GM19240 (cell line): ENCODE results near the gene INF2.

Source experiments
- DNase-seq: peaks from one replicate; pipeline ENCODE4 v3.0.0; 2011; ENCODE audit warnings: low spot score; ENCODE audit not compliant: insufficient read length

Gene INF2

DNA sequence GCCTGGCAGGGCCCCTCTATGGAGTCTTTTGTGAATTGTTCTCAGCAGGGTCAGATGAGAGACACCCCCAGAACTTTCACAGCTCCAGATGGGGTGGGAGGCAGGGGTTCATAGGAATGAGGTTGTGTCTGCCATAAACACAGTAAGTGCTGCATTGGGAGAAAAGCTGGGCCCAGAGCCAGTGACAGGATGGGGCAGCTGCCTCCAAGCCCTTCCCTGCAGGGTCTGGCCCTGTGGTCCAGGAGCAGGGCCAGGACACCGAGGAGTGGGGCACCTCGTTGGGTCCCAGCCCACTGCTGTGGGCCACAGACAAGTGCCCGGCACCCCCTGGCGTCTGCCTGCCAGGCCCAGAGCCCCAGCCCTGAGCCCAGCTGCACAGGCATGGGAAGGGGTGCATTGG lies 13.3 kb downstream of the INF2 start:
- DNase-seq: no peak

DNA sequence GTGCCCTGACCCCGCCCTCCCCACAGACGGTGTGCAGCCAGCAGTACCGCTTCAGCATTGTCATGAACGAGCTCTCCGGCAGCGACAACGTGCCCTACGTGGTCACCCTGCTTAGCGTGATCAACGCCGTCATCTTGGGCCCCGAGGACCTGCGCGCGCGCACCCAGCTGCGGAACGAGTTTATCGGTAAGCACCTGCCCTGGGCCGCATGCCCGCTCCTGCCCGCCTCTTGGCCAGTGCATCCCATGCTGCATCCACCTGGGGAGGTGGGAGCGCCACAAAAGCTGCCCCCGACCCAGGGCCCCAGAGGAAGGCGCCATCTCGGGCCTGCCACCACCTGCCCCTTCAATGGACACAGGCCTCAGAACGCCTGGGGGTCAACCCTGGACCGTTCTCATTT lies 13.9 kb downstream of the INF2 start:
- DNase-seq: no peak

DNA sequence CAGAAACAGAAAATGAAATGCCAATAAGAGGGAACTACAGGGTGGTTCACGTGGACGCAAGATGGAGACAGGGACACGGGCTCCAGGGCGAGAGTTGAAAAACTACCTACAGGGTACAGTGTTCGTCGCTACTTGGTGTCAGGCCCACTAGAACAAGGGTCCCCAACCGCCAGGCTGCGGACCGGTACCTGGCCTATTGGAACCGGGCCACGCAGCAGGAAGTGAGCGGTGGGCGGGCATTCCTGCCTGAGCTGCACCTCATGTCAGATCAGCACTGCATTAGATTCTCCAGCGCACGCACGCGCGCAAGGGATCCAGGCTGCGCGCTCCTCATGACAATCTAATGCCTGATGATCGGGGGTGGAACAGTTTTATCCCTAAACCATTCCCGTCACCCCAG lies 14.8 kb downstream of the INF2 start:
- no peak for DNase-seq

DNA sequence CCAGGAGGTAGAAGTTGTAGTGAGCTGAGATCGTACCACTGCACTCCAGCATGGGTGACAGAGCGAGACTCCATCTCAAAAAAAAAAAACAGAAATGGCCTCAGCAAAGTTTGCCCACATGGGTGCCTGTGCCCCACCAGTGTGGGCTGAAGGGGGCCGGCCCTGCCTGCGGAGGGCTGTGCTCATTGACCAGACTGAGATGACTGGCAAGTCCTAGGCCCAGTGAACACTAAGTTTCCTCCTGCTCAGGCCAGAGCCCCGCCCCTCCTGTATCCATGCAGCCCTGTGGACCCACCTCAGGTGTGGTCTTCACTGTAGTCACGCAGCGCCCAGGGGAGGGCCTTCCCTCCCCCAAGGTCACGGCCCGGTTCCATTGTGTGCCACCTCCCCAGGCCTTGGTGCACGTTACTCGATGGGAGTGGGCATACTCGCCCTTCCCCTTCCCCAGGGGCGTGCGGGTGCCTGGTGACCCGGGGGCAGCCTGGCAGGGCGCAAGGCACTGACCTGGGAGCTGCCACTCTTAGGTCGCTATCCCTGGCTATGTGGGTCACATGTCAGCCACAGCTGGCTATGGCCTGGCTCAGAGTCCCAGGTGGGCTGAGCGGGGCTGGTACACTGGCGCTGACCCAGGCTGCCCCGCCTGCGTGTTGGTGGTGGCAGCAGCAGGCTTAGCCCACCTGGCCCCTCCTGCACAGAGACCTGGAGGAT lies 16.1 kb downstream of the INF2 start:
- DNase-seq: no peak

DNA sequence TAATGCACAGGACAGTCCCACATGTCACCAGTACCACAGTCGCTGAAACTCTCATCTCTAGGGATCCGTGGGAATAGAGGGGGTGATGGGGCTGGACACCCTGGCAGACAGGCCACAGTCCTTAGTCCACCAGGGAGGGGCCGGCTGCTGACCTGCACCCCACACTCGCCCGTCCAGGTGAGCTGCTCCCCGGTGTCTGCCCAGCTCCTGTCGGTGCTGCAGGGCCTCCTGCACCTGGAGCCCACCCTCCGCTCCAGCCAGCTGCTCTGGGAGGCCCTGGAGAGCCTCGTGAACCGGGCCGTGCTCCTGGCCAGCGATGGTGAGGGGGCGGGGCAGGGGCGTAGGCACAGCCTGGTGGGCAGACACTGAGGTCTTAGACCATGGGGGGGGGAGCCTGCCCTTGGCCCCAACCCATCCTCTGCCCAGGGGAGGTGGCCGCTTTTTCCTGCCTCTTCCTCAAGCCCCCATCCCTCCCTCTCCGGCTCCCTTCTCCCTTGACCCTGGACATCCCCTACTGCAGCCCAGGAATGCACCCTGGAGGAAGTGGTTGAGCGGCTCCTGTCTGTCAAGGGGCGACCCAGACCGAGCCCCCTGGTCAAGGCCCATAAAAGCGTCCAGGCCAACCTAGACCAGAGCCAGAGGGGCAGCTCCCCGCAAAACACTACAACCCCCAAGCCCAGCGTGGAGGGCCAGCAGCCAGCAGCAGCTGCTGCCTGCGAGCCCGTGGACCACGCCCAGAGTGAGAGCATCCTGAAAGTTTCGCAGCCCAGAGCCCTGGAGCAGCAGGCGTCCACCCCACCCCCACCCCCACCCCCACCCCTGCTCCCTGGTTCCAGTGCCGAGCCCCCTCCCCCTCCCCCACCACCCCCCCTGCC lies 17.6 kb downstream of the INF2 start:
- no peak for DNase-seq

DNA sequence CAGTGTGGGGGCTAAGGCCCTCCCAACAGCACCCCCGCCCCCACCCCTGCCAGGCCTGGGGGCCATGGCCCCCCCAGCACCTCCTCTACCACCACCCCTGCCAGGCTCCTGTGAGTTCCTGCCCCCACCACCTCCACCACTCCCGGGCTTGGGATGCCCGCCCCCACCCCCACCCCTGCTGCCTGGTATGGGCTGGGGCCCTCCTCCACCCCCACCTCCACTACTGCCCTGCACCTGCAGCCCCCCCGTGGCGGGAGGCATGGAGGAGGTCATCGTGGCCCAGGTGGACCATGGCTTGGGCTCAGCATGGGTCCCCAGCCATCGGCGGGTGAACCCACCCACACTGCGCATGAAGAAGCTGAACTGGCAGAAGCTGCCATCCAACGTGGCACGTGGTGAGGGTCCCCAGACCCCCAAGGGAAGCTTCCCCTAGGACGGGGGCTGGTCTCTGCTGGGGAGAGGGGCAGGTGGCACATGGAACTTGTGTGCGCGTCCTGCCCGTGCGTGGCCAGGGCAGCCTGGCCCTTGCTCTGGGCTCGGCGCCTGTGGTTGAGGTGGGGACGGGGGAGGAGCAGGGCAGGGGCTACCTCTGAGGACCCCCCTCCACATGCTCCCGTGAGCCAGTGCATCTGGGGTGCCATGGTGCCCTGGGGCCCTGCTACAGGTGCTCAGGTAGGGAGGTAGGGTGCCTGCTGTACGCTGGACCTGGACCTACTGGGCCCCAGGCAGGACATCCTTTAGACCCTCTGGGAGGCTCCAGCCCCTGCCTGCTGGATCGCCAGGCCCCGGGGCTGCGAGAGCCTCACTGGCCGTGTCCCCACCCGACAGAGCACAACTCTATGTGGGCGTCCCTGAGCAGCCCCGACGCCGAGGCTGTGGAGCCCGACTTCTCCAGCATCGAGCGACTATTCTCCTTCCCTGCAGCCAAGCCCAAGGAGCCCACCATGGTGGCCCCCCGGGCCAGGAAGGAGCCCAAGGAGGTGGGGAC lies 18.5 kb downstream of the INF2 start:
- no peak for DNase-seq

DNA sequence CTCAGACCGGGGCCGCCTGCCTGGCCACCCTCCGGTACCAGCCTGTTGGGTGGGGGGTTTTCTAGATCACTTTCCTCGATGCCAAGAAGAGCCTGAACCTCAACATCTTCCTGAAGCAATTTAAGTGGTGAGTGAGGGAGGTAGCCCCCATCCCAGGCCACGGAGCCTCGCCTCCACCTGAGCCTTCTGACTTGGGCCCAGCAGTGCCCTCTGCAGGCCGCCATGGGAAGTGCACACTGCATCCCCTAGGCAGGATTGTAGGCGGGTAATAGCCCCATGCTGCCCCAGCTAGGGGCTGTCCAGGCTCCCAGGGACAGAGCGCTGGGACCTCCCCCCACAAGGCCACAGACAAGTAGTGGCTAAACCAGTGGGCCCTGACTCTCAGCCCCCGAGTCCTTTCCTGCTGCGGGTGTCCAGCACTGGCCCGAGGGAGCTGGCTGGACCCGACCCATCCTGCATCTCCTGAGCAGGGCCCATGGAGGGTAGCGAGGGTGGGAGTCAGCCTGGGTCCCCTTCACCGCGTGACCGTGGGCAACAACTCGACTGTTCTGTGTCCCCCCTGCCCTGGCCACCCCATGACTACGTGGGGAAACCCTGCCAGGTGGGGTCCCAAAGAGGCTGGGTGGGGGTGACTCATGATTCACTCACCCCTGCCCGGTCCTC lies 19.3 kb downstream of the INF2 start:
- DNase-seq: peak; percentile 99

DNA sequence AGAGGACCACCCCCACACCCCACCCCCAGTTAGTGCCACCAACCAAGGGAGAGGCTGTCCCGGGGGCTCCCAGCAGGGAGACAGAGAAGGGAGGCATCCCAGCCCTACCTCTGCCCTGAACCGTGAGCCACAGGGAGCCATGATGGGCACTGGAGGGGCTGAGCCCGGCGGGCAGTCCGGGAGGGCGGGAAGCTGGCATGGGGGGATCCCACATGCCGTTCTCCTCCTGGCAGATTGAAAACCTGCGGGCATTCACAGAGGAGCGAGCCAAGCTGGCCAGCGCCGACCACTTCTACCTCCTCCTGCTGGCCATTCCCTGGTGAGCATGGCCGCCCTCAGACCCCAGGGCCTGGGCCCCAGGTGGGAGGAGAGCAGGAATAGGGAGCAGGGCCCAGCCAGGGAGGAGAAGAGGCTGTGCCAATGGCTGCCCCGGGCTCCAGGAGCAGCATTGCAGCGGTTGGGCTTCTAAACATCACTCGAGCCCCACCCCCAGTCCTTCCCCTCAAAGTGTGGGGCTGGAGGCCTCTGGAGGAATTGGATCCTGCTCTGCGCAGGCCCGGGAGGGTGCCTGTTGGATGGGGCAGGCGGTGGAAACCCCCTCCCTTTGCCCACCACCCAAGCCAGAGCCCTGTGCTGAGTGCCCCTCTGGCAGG lies 20.1 kb downstream of the INF2 start:
- DNase-seq: no peak

DNA sequence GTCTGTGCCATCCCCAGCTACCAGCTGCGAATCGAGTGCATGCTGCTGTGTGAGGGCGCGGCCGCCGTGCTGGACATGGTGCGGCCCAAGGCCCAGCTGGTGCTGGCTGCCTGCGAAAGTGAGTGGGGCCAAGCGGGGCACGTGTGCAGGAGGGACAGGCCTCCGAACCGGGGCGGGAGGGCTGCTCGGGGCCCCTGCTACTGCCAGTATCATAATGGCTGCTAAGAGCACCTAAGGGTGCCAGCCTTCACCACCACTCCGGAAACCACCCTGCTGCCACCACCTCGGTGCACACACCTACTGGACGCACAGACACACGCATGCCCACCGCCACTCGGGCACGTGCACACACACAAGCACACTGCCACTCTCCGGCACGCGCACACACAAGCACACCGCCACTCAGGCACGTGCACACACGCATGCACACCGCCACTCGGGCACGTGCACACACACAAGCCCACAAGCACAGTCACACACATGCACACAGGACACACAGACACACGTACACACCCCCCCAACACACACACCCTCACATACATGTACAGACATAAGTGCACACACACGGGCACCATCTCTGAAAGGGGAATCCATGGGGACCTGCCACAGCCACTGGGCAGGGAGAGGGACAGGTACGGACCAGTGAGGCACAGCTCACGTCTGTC lies 20.8 kb downstream of the INF2 start:
- no peak for DNase-seq

DNA sequence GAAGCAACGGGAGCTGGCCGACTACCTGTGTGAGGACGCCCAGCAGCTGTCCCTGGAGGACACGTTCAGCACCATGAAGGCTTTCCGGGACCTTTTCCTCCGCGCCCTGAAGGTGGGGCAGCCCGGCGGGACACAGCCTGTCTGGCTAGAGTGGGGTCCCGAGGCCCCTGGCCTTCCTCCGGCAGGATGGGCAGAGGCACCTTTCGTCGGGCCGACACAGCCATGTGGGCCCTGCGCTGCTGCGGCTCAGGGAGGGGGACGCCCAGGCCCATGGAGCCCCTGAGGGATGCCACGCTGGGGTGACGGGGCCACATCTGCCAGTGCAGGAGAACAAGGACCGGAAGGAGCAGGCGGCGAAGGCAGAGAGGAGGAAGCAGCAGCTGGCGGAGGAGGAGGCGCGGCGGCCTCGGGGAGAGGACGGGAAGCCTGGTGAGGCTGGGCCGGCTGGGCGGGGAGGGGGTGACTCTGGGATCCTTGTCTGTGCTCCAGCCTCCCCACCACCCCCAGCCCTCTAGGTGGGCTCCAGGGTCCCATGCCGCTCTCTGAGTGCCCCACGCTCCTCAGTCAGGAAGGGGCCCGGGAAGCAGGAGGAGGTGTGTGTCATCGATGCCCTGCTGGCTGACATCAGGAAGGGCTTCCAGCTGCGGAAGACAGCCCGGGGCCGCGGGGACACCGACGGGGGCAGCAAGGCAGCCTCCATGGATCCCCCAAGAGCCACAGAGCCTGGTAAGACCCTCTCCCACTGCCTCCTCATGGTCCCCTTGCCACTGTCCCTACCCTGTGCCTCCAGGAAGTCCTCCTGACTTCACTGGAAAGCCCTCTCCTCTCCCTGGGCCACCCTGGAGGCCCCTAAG lies 23.7 kb downstream of the INF2 start:
- no peak for DNase-seq

DNA sequence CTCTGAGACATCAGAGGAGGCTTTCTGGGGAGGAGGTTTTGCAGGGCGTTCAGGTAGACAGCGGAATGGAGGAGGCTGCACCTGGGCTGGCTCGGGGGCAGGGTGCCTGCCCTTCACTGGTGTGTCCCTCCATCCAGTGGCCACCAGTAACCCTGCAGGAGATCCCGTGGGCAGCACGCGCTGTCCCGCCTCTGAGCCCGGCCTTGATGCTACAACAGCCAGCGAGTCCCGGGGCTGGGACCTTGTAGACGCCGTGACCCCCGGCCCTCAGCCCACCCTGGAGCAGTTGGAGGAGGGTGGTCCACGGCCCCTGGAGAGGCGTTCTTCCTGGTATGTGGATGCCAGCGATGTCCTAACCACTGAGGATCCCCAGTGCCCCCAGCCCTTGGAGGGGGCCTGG lies 24.6 kb downstream of the INF2 start:
- no peak for DNase-seq

DNA sequence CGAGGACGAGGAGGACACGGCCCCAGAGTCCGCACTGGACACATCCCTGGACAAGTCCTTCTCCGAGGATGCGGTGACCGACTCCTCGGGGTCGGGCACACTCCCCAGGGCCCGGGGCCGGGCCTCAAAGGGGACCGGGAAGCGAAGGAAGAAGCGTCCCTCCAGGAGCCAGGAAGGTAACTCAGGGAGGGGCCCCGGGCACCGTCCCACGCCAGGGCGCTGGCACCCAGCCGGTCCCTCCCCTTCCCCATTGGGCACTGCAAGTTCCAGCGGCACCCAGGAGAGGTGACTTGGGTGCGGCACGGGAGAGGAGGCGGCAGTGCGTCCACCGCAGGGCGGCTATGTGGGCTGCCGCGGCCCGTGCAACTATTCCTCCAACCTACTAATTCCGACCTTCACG lies 25.3 kb downstream of the INF2 start:
- DNase-seq: no peak

DNA sequence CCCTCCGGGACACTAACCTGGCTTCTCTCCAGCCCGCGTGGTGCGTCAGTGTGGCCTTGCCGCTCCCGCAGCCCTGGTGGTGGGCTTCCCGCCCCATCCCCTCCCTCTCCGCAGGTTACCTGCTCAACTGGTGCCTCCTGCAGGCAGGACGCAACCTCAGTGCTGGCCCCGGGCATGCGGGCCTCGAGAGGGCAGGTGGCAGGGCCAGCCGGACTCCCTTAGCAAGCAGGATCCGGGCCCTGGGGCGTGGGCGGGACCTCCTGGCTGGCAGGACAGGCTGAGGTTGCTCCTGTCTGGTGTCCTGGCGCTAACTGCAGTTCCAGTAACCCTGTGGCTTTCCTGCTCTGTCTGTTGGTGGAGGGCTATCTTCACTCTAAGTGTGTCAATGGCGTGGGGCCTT lies 26.0 kb downstream of the INF2 start:
- DNase-seq: no peak

DNA sequence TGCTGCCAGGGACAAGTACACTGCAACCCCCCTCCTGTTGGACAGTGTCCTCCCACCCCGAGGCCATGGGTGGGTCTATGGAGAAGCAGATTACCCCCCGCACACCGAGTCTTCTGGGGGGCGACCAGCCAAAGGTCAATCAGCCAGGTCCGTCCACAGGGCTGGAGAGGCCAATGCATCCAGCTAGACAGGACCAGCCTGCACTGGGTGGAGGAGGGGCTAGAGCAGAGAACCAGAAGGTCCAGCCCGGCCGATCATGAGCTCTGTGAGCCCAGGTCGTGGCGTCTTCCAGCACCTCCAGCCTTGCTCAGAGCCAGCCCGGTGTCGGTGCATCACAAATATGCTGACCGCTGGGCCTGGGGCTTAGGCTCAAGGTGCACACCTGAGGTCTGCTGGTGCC lies 26.5 kb downstream of the INF2 start:
- no peak for DNase-seq

DNA sequence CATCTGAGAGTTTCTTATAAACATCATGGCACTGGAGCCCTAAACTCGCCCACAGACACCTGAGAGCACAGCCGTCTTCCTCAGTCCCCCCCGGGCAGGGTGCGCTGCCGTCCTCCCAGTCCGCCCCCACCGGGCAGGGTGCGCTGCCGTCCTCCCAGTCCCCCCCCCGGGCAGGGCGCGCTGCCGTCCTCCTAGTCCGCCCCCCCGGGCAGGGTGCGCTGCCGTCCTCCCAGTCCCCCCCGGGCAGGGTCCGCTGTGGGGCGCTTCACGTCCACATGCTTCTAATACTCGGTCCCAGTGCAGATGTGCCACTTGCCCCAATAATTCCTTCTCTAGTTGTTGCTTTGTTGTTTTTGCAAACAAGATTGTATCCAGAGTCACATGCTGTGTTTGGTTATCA lies 27.7 kb downstream of the INF2 start:
- DNase-seq: no peak

DNA sequence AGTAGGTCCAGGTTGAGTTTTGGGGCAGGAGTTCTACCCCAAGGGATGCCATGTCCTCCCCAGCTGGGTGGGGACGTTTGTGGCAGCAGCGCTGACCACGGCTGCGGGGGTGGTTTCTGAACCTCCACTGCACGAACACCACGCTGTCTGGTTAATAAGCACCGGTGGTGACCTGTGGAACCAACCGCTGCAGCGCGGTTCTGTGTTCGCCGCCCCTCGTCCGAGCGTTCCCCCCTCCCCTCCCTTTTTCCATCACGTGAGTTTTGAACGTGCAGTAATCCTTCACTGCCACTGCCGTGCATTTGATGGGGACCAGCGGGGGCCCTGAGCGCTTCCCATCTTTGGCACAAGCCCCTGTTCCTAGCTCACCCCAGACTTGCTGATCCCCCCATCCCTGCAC lies 28.2 kb downstream of the INF2 start:
- DNase-seq: no peak

DNA sequence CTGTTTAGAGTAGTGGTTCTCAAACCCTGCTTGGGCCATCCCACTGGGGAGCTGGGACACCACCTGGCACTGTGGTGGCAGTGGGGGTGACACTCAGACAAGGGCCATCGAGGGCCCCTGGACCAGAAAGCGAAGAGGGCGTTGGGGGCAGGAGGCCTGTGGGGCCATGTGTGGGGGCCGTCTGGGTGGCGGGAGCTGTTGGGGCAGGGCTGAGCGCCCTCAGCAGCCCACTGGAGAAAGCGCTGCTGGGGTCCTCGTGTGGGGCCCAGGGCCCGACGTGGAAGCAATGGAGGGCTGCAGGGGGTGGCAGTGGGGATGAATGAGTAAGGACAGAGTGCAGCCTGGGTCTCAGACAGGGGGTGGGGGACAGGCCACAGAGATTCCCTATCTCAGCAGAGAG lies 28.7 kb downstream of the INF2 start:
- no peak for DNase-seq

DNA sequence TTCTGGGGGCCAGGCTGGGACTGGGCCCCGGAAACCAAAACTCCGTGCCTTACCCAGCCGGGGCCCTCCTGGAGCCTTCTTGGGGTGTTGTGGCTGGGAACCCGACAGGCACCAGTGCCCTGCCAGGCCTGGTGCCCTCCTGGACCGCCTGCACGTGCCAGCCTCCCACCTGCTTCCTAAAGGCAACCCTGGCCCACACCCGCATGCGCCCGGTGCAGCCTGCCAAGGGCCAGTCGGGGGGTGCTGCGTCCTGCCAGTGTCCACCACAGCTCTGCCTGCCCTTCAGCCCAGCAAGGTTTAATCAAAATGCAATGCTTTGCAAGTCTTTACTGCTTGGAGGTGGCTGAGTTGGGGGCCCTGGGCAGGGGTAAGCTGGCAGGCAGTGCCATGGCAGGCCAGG lies 29.5 kb downstream of the INF2 start:
- no peak for DNase-seq

DNA sequence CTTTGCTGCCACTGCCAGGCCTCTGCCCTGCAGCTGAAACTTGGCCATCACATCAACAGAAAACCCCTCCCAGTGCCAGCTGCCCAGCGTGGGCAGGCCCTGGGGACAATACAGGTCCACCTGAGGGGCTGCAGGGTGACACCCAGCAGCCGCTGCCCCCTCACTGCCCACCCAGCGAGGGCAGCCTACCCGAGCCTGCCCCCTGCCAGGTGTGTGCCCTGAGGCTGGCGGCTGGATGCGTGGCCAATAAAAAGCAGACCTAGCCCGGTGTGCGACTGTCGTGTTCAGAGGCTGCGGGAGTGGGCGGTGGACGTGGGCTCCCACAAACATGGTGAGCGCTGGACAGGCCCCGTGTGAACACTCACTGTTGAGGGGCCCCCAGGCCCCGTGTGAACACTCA lies 29.9 kb downstream of the INF2 start:
- DNase-seq: no peak
